Measurements from ENCODE around the gene IL1RAPL1.

The IL1RAPL1 gene

DNA sequence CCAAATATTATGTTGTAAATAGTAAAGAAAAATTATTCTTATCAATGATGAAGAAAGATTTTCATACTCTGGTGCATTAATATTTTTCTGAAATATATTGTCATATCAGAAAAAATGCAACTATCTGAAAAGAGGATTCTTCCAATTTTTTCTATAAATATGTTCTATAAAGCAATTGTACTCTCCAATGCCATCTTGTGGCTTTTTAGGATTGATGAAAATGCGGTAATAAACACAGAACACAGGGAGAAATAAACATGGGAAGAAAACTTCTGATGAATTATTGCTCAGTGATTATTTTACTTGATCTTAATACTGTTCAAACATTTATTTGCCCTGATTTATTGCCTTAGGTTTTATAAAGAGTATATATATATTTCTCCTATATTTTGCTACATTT is 215.4 kb downstream of the IL1RAPL1 start:
- no peak for DNase-seq

DNA sequence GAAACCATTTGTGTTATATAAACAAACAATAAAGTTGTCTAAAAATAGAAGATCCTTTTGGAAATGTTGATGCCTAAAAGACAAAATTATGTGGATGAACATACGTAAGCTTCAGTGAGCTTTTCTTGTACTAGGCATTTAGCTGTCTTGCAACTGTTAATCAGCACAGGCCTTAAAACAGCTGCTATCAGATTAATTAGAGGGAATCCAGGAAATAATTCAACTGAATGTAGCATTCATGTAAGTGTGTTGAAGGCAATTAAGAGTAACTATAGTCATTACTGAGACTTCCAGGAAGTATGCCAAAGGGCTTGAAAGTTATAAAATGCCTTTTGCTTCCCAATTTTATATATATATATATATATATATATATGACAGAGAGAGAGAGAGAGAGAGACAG is 248.7 kb downstream of the IL1RAPL1 start:
- DNase-seq: no peak

DNA sequence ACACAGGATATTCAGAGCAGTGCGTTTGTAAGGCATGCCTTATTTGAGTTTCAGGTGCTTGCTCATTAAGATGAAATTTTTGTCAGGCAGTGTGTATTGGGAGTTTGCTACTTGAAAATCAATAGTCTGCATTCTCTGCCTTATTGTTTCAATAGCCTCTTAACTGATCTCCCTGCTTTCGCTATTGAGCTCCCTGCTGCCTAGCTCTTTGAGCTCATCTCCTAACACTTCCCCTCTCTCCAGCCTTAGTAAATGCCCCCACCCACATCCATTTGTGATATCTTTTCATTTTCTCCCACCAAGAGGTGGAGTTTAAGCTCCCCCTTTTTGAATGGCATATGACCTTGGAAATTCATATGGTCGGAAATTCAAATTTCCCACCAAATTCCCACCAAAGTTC is 256.6 kb downstream of the IL1RAPL1 start:
- no peak for DNase-seq

DNA sequence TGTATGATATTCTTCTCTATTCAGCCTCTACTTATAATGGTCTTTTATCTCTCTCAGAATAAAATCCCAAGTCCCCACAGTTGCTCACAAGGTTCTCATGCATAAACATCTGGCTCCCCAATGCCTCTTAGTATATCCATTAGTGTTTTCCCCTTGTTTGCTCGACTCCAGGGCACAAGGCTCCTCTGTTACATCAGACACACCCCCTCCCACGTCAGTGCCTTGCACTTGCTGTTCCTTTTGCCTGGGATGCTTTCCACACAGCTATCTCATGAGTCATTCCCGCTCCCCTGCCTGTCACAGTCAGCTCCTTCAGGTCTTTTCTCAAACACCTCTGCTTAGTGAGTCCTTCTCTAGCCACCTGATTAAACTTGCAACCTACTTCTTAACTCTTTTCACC is 260.2 kb downstream of the IL1RAPL1 start:
- DNase-seq: no peak

DNA sequence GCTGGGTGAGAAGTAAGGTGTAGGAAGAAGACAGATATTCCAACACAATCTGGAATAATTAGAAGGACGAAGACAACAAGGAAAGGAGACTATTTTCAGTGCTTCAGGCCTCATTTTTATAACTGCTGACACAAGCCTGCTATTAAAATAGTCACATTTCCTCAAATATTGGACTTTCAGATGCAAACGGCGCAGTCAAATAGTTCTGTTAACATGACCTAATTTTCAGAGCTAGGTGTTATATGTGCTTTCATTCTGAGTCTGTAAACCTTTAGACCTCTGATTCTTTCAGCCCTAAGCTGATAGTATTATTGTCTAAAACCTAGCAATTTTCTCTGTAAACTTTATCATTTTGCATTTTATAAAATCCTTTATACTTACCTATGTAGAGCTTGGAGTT is 261.5 kb downstream of the IL1RAPL1 start:
- no peak for DNase-seq

DNA sequence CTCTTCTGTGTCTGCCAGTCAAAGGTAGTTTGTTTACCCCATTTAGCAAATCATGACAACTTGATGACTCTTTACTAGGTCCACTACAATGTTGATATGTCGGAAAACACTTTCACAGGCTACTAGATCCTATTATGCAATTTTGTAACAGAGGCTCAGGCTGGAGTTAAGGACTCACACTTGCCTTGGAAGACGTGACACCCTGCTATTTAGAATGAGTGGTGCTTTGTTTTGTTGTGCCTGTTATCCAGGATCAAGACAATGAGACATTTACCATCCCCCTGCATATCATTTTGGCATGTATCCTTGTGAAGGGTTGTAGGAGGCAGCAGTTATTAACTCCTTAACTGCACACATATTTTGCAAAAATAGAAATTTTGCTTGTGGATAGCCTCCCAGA is 263.7 kb downstream of the IL1RAPL1 start:
- no peak for DNase-seq

DNA sequence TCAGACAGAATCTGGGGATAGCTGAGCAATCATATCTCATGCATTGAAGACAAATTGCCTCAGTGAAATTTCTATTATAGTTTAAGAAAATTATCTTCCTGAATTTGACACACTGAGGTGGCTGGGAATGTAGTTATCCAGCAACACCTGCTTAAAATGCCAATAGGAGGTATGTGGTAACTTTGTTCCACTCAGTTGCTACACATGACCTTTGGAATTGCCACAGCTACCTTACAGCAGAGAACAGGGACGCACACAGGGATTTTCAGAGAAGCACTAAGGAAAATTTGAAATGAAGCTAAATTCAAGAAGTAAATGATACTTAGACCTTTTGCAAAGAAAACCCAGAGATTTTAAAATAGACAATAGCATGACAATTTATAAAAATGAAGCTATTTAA is 264.6 kb downstream of the IL1RAPL1 start:
- DNase-seq: no peak

DNA sequence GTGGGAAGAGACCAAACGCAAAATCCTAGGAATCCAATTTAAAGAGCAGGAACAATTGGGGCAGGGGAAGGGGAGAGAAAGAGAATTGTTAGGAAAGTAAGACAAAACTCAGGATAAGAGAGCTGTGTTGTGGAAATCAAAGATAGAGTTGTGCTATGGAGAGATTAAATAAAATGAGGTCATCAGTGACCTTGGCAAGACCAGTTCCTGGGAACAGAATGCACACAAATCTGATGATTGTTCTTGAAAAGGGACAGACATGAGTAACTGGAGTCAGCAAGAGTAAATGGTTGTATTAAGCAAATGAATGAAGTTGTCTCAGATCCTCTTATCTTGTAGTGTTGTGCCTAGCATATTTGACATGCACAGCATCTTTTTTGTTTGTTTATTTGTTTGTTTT is 267.4 kb downstream of the IL1RAPL1 start:
- no peak for DNase-seq

DNA sequence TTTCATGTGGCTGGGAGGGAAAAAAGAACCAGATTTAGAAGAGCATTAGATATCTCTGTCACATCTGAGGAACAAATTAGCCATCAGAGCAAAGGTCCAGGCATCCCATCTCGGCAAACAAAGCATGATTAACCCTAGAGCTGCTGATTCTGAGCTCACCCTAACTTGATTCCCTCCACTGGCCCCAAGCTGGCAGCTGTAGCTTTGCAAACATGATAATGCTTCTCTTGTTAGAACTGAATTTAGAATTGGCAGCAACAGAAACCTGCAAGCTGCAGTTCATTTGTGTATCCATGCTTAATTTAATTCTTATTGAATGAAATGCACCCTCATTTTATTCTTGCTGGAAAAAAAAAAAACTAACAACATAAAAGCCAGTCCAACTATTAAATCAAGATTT is 289.2 kb downstream of the IL1RAPL1 start:
- no peak for DNase-seq

DNA sequence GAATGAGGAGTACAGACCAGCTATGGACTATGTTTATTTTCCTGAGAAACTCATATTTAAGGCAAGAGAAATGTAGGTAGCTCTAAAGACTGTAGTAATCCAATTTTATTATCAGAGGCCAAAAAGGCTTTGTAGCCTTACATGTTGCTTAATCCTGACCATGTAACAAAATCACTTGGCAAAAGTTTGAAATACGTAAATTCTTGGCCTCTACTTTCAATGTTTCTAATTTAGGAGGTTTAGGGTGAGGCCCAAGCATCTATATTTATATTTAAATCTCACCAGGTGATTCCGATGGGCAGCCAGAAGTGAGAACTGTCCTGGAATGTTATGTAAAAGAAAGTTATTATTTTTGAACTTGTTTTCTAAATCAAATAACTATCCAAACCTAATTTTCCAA is 289.7 kb downstream of the IL1RAPL1 start:
- no peak for DNase-seq

DNA sequence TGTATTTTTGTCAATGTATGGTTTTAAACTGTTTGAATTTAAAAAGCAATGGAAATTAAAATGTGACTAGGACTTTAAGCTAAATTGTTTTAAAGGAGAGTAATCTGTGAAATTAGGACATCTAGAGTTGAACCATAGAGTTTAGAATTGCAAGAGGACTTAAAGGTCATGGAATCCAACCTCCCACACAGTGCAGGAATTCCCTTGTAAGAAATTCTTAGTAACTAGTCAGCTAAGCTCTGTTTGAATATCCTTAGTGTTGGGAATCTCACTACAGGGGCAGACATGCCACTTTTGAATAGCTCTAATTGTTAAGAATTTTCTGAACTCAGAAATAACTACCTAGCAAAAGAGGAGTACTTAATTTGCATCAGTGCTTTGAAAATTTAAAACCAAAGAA is 292.9 kb downstream of the IL1RAPL1 start:
- no peak for DNase-seq

DNA sequence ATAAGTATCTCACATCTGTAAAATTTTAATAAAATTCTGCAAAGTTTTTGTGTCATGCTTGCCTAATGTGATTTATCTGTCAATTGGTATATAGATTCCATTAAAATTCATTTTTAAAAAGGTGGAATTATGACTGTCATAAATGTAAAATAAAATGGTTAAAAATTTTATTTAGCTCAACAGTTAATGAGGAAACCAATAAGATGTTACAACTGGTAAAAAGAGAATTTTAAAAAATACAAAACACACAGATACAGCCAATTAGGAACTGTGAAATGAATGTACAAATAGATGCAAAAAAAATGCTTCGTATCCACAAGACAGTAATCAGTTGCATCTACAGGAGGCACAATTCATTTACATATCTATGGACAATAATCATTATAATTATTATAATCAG is 297.6 kb downstream of the IL1RAPL1 start:
- DNase-seq: no peak

DNA sequence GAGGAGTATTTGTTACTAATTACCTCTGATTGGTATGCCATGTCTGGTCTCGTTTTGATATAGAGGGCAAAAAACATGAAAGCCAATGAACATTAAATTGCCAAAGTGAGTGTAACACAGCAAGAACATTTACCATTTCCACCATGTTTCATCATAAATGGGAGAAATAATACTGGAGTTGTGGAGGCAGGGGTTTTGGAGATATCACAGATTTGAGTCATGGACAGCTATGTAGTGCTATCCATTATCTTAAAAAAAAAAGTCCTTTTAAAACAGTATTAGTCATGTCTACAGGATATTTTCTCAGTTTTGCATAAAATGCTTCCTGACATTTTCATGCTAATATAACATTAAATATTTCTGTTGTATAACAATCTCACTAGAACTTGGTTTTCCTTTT is 301.2 kb downstream of the IL1RAPL1 start:
- no peak for DNase-seq

DNA sequence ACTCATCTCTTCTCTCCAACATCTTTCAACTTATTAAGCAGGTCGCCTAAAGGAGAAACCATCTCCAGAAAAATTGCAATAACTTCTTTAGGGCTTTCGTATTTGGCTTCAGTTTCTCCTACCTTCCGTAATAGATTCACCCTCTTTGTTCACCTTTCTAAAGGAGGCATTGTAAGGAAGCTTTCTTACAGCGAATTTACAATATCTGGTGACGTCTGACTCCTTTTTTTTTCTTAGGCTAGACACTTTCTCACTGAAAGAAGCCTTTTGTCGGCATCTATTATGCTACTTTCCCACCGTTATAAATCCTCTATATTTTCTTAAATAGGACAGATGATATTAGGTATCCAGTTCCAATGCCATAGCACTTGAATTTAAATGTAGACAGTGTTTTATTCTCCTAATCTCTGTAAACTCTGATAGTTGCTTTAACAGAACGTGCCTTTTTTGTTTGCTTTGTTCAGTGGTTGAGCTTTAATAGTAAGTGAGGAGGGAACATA is 302.4 kb downstream of the IL1RAPL1 start:
- DNase-seq: no peak

DNA sequence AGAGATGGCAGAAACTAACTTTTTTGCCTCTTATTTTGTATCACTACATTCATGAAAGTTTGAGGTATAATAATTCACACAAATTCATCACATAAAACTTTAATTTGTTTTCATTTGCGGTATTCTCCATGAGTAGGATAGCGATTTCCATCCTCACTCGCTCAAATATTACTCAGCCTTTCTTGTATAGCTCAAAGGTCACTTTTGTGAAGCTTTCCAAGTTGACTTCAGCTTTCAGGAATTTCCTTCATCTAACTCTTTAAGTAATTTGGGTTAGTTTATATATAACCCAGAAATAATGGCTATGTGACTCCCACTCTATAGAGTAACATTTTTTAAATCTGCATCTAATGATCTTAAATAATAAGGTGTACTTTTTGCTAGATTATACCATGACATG is 314.4 kb downstream of the IL1RAPL1 start:
- DNase-seq: no peak

DNA sequence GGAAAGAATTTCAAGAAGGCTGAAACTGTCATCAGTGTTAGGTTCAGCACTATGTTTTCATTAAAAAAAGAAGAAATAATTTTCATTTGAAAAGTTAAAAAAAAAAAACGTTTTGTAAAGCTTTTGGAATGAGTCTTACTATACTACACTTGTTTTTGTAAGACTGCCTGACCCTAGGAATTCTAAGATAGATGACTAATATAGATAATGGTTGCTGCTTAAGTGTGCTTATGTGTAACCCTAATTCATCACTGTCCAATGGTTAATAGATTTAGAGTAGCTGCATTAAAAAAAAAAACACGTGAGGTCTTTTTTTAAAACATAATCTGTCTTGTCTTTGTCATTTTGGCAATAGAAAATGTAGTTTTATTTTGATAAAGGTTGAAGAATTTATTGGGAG is 323.2 kb downstream of the IL1RAPL1 start:
- DNase-seq: no peak

DNA sequence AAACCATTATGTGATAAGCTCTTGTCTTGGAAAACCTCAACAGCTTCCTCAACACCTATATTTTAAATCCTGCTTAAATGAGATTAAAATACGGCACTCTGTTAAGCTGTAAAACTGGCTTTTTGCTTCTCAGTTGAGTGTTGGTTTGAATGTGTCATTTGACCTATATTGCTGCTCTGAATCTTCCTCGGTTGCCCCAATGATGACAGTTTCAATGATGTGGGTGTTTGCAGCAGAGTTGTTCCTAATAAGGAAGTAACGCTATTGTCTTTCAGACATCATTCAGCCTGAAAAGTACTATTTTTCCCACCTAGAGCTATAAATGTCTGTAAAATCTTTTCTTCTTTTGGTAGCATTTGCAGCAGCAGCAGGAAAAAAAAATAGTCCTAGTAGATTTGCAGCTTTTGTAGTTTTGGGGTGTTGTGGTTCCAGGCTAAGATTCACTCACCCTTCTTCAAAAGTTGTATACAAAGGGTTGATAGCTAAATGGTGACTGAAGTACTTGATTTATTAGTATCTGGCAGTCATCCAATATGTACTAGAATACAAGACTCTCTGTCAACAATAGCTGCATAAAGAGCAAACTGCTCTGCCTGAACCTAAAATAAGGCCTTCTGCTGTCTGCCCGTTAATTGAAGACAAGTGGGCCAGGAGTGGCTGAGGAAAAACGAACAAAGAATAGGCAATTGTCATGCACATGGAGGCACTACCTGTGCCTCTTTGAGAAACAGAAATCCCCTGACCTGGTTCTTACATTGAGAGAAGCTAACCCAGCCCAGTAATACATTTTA is 333.1 kb downstream of the IL1RAPL1 start:
- no peak for DNase-seq

DNA sequence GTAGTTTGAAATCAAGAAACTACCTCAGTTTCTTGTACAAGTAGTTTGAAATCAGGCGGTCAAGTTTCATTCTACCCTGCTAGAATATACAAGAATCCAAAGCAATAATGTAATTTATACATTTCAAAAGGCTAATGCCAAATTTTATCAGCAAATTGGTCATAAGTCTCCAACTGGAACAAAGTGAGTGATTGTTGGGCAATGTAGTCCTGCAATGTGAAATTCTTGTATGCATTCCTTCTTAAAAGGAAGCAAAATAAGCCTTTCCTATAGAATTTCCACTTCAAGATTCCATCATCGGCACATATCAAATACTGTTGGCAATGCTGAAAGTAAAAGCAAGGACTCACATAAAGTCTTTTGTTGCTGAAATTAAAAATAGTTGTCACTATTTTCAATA is 334.9 kb downstream of the IL1RAPL1 start:
- no peak for DNase-seq

DNA sequence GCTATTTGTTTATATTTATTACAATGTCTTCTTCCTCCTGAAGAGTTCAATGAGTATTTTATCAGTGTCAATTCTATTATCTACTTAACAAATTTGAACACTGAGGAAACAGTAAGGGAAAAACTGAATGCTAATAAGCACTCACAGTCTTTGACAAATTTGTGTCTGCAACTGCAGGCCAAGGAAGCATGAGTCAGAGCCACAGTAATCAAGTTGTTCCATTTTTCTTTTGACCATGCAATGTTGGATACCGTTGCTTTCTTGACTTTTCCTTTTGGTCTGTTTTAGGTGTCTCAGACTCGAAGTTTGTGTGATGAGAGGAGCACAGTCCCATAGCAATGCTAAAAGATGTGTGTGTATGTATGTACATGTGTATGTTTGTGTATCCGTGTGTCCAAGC is 359.6 kb downstream of the IL1RAPL1 start:
- no peak for DNase-seq

DNA sequence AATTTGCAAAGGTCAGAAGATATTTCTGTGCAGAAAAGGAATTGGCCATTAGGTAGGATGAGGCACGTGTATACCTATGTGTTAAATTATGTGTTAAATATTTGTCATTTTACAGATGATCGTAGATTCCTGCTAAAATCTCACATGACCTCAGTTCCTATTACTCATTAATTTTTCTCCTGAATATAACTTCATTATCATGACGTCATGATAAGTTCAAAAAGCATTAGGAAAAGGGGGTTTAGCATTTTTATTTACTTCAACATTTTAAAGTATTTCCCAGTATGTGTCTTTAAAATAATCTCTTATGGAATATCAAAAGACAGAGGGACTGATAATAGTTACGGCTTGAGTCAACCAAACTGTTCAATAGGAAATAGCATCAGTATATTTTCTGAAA is 372.8 kb downstream of the IL1RAPL1 start:
- DNase-seq: no peak

DNA sequence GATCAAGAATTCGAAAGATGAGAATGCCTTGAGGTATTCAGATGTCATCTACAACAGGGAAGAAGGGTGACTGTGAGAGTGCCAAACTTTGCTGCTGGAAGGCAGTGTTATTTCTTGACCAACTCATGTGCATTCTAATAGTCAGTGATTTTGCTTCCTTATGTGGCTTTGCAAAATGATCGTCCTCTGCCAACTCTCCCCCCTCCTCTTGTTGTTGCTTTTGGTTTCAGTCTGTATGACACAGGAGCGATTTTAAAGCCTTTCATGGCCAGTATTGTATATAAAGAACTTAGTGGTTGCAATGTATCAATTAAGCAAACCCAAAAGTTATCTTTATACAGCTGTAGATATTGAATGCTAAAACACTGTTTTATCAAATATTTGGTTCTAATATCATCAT is 379.1 kb downstream of the IL1RAPL1 start:
- no peak for DNase-seq

DNA sequence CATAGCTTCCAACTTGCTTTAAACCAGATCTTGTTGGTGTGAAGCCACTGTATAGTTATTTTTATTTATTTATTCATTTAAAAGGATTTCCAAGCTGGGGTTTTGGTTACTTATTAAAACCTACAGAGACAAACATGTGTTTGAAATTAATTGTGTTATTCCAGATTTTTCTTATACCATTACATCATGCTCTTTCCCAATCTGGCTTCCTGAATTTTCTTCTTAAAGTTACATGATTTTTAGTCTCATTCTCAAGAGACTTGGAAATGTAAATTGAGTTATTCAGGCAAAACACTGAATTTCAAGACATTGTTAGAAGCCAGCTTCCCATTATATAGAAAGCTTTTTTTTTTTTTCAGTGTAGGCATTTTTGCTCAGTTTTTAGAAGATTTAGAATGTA is 381.9 kb downstream of the IL1RAPL1 start:
- DNase-seq: no peak

DNA sequence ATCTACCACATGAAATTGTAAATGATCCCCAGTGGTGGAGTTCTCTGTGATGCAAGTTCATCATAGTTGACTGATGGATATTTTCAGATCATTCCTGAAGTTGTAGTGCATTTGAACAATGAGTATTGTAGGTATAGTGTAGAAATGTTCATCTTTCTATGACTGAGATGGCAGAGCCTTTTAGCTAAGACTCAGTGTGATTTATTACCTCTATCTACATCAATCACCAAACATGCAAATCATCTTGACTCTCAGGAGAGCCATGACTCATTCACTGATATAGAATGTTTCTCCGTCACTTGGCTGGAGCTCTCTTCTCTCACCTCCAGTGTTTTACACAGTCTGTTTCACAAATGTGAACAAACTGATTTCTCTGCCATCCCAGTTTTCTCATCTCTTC is 392.6 kb downstream of the IL1RAPL1 start:
- no peak for DNase-seq

DNA sequence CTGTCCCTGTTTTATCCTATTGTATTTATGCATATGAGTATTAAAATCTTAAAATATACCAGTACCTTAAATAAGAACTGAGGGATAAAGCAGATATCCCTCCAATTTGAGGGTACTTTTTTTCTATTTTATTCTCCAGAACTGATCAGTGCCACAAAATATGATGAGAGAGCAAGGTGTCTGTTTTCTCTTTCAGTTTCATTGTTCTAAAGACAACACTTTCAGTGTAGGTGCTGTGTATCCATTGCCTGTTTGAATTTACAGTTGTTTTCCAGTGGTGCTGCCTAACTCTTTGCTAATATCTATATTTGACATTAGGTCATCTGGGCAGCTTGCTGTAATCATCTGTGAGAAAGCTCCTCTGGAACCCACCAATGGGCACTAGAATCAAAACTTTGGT is 394.7 kb downstream of the IL1RAPL1 start:
- no peak for DNase-seq

DNA sequence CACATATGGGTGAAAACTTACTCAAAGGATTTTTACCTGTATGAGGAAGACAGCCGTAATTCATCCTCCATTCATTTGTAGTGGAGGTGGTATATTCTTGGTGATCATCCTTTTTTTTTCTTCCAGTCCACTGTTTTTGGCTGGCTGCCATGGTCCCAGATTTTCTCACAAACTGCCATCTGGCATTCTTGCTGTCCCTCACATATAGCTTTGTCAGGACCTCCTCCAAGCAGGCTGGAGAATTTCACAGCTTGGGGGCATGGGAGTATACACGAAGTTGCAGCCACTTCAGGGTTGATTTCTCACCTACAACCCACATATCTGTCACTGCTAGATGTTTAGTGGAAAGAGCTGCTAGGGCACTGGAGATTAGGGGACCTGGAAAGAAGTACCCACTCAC is 401.0 kb downstream of the IL1RAPL1 start:
- DNase-seq: no peak
